Glomerular visceral epithelial cell (primary cell): ENCODE results near the gene ACSL6.

Experiments
- DNase-seq: peaks from one replicate; pipeline ENCODE4 v3.0.0-alpha.2; 2016; ENCODE audit errors: extremely low spot score

The ACSL6 gene

GRCh38 chr5:131999441-132000240, 11.8 kb downstream of the ACSL6 start:
- no peak for DNase-seq

- DNase-seq = no peak
Observed at GRCh38 chr5:131999041-131999440, 12.4 kb downstream of the ACSL6 start.

GRCh38 chr5:131998431-131999040, 12.9 kb downstream of the ACSL6 start:
- no peak for DNase-seq

GRCh38 chr5:131997727-131998117, 13.7 kb downstream of the ACSL6 start:
- DNase-seq = no peak

GRCh38 chr5:131997026-131997726, 14.3 kb downstream of the ACSL6 start:
- DNase-seq = no peak

GRCh38 chr5:131996210-131997025, 15.0 kb downstream of the ACSL6 start:
- no peak for DNase-seq

GRCh38 chr5:131994533-131995226, 16.8 kb downstream of the ACSL6 start:
- no peak for DNase-seq

- no peak for DNase-seq
Observed at GRCh38 chr5:131994090-131994489, 17.4 kb downstream of the ACSL6 start.

GRCh38 chr5:131993676-131994075, 17.8 kb downstream of the ACSL6 start:
- DNase-seq = no peak

- no peak for DNase-seq
Observed at GRCh38 chr5:131992370-131992769, 19.1 kb downstream of the ACSL6 start.

GRCh38 chr5:131991593-131992324, 19.7 kb downstream of the ACSL6 start:
- no peak for DNase-seq

- no peak for DNase-seq
Observed at GRCh38 chr5:131990716-131991115, 20.7 kb downstream of the ACSL6 start.

- DNase-seq = no peak
Observed at GRCh38 chr5:131988601-131989000, 22.9 kb downstream of the ACSL6 start.

GRCh38 chr5:131987251-131987650, 24.2 kb downstream of the ACSL6 start:
- DNase-seq = no peak

GRCh38 chr5:131986161-131986912, 25.1 kb downstream of the ACSL6 start:
- DNase-seq = no peak

- DNase-seq = no peak
Observed at GRCh38 chr5:131984956-131985665, 26.3 kb downstream of the ACSL6 start.

GRCh38 chr5:131983244-131983771, 28.1 kb downstream of the ACSL6 start:
- no peak for DNase-seq

GRCh38 chr5:131981516-131981915, 29.9 kb downstream of the ACSL6 start:
- no peak for DNase-seq

GRCh38 chr5:131980696-131981095, 30.8 kb downstream of the ACSL6 start:
- no peak for DNase-seq
